ENCODE measurements around the gene RNF111.

Gene RNF111

DNA sequence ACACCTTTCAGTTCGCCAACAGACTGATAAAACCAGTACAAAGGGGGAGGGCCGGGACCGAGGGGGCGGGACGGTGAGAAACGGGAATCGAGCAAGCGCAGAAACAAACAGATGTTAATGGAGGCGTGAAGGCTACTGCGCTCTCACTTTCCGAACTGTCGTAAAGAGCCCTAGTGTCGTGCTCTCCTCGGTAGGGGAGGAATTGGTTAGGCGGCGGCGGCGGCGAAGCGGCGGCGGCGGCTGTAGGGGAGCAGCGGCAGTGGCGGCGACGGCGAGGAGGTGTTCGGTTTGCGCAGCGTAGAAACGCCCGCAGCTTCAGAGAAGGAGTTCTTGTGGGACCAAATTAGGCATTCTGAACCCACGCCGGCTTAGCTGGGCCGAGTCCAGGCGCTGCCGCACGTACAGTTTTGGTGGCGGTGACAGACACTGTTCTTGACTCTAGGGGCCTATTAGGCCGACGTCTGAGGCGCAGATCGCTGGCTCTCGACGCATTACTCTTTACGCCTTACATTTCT lies at the start of gene RNF111:
Gene RNF111 (plus strand): TSS at position 173 of the 515 bp plus-strand sequence. CDS start 43,160 bp downstream, outside the sequence.
- peak; percentile 52 to 68 (median 62) for DNase-seq (ENCODE audit: low read depth in 2 of 3, low spot score in 2 of 3)

DNA sequence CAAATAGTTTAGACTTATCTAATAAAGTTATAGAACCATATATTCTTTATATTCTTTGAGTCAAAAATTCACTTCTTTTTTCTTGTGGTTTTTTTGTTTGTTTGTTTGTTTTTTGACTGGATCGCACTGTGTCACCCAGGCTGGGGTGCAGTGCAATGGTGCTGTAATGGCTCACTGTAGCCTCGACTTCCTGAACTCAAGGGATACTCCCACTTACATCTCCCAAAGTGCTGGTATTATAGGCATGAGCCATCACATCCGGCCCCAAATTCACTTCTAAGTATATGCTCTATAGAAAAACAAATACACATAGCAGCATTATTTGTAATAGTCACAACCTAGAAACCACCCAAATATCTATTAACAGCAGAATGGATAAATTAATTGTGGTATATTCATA lies 40.3 kb upstream of the RNF111 start:
- DNase-seq (ENCODE audit: low read depth in 2 of 3, low spot score in 2 of 3) = no peak

DNA sequence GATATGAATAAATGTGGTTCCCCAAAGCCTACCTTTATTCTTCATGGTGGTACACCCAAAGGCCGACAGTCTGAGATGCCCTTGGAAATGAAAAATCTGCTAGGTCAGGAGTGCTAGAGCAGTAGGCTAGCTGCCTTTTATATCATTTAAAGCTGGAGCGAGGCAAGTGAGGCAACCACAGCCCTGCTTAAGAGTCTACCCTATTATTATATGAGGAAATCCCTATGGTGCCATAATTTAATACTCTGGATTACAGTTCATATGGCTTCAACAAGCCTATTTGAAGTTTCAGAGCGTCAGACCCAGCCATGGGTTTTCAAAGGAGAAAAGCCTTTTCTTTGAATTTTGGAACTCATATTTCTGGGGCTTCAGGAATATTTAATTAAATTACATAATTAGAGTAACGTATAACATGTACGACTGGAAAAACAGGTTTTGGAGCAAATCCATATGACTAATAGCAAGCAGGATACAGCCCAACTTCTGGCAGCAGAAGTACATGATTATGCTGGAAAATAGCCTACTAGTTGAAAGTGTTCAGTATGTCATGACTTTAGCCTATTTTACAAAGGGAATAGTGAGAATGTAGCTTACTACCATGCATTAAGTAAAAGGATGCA lies 36.0 kb upstream of the RNF111 start:
- no peak for DNase-seq (ENCODE audit: low read depth in 2 of 3, low spot score in 2 of 3)

DNA sequence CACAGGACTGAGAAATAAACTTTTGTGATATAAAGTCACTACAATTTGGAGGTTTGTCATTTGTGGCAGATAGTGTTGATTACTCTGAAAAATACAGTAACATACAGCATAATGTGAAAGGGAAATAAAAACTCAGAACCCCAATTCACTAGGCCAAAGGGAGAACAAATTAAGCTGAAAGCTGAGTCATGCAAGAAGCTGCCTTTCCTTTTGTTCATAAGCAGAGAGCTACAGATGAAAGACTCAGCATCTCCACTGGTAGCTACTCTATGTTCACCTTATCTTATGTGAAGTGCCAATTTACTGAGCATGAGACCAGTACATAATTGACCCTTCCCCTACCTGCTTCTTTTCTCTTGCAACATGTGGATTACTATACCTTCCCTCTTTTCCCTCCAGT lies 34.7 kb upstream of the RNF111 start:
- DNase-seq (ENCODE audit: low read depth in 2 of 3, low spot score in 2 of 3) = no peak

DNA sequence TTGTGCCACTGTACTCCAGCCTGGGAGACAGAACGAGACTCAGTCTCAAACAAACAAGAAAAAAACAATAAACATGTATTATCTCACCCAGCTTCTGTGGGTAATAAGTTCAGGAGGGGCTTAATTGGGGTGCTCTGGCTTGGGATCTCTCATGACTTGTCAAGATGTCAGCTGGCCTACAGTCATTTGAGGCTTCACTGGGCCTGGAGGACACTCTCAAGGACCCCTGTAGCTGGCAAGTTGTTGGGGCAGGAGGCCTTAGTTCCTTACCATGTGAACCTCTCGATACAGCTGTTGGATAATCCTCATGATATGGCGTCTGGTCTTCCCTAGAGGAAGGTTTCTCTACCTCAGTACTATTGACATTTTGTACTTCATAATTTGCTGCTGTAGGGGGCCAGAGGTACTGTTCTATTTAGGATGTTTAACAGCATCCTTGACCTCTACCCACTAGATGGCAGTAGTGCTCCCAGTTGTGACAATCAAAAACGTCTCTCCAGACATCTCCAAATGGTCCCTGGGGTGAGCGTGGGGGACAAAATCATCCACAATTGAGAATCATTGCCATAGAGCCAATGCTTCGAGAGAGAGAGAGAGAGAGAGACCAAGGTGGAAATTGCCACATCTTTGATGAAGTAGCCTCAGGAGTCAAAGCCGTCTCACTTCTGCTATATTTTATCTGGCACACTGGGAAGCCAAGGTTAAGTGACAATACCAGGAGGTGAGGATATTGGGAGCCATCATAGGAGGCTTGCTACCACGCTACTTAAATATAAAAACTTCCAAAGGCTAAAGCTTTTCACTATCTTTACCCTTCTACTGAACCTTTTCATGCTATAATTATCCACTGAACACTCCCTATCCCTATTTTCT lies 30.1 kb upstream of the RNF111 start:
- peak in 1 of 3 experiments; percentile 26 for DNase-seq (ENCODE audit: low read depth in 2 of 3, low spot score in 2 of 3)

DNA sequence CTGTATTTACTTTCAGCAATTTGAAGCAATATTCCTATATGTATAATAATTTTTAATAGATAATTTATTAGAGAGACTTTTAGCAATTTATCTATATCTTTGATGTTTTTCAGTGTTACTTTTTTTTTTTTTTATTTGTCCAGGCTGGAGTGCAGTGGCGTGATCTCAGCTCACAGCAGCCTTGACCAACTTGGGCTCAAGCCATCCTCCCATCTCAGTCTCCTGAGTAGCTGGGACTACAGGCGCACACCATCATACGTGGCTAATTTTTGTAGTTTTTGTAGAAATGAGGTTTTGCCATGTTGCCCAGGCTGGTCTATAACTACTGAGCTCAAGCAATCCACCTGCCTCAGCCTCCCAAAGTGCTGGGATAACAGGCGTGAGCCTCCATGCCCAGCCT lies 28.7 kb upstream of the RNF111 start:
- DNase-seq (ENCODE audit: low read depth in 2 of 3, low spot score in 2 of 3) = no peak

DNA sequence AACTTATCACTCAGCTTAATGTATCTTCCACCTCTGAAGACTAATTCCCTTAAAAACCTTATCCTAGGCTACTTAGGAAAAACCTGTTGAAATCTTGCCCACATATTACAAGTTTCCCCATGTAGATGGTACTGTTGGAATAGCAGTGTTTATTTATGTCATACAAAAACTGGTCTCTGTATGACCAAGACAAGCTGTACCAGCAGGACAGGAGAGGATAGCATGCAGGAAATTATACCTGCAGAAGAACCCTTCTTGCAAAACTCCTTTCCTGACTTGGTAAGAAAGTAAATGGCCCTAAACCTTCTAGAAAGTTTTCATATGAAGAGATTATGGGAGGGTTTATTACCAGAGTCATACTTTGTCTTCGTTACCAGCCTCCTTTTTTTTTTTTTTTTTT lies 25.3 kb upstream of the RNF111 start:
- DNase-seq (ENCODE audit: low read depth in 2 of 3, low spot score in 2 of 3) = no peak

DNA sequence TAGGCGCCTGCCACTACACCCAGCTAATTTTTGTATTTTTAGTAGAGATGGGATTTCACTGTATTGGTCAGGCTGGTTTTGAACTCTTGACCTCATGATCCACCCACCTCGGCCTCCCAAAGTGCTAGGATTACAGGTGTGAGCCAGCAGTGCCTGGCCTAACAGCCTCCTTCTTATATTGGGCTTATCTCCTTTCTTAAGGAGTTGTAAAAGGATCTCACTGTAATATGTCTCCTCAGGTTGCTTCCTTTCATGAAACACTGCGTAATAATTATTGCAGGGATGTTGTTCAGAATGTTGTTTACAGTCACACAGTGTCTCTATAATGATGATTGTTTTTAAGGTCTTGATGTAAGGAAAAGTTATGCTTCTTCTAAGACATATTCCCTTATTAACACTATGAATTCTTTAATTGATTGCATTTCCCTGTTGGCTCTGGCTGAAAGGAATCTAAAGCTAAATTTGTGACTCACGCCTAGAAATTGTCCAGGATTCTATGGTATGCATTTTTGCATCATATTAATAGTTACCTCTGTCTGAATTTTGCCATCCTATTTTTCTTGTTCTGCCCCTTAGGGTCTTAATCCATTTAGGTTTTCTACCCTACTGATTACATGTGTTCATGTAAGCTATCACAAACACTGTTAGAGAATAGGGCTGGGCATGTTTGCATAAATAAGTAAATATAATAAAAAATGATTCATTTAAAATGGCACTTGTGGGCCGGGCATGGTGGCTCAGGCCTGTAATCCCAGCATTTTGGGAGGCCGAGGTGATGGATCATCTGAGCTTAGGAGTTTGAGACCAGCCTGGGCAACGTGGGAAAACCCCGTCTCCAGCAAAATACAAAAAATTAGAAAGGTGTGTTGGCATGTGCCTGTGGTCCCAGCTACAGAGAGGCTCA lies 24.5 kb upstream of the RNF111 start:
- DNase-seq (ENCODE audit: low read depth in 2 of 3, low spot score in 2 of 3) = no peak

DNA sequence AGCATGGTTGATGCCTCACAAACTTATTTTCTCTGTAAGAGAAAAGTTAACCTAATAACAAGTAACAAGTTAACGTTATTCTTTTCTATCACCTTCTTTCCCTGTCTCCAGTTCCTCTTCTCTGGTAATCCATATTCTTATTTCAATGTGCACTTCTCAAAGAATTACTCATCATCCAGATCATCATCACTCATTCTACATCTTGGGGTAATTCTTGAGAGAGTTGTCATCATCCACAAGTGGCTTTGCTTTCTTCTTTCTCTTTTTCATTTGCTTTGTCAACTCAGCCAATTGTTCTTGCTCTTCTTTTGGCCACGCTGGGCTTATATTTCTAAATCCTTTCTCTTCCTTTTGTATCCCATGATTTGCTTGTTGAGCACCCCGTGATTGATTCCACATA lies 20.8 kb upstream of the RNF111 start:
- no peak for DNase-seq (ENCODE audit: low read depth in 2 of 3, low spot score in 2 of 3)

DNA sequence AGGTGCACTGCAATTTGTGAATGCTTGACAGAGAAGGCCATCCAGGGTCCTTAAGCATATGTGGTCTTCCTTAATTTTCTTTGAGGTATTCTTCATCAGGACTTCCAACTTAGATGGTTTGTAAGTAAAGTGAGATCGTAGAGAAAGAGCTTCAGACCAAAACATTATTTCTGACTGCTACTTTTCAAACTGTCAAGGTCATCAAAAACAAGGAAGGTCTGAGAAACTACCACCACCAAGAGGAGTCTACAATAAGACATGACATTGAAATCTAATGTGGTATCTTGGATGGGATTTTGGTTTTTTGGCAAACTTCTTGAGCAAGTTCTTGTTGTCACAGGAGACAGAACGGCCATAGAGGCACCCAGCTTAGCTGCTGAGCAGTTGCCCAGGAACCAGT lies 20.0 kb upstream of the RNF111 start:
- DNase-seq (ENCODE audit: low read depth in 2 of 3, low spot score in 2 of 3) = no peak

DNA sequence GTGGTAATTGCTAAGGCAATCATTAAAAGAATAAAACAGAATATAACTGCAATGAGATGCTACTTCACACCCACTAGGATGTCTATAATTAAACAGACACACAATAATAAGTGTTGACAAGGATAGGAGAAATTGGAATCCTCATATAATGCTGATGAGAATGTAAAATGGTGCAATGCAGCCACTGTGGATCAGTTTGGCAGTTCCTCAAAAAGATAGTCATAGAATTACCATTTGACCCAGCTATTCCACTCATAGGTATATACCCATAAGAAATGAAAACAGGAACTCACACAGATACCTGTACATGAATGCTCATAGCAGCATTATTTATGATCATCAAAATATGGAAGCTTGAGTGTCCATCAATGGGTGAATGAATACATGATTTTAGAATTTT lies 9.6 kb upstream of the RNF111 start:
- no peak for DNase-seq (ENCODE audit: low read depth in 2 of 3, low spot score in 2 of 3)

DNA sequence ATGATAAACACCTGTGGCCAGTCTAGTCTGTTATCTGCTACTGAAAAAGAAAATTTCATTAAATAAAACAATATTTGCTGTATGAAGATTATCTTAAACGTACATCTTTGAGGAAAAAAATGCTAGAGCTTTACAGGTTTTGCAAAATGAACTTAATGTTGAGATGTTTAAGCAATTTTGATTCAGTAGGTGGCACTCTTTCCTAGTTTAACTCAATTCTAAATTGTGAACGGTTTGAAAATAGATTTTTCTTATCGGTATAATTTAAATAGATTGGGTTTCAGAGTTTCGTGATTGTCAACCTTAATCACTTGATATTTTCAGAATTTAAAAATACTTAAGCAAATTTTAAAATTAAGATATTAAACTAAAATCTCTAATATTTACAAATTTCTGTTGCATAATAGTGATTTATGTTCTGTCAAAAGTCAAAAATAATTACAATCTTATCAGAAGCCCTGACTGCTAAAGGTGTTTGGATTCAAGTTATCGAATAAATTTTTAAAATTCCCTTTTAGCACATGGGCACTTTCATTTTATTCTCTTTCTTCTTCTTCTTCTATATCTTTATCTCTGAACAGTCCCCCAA lies 7.0 kb upstream of the RNF111 start:
- DNase-seq (ENCODE audit: low read depth in 2 of 3, low spot score in 2 of 3) = no peak

DNA sequence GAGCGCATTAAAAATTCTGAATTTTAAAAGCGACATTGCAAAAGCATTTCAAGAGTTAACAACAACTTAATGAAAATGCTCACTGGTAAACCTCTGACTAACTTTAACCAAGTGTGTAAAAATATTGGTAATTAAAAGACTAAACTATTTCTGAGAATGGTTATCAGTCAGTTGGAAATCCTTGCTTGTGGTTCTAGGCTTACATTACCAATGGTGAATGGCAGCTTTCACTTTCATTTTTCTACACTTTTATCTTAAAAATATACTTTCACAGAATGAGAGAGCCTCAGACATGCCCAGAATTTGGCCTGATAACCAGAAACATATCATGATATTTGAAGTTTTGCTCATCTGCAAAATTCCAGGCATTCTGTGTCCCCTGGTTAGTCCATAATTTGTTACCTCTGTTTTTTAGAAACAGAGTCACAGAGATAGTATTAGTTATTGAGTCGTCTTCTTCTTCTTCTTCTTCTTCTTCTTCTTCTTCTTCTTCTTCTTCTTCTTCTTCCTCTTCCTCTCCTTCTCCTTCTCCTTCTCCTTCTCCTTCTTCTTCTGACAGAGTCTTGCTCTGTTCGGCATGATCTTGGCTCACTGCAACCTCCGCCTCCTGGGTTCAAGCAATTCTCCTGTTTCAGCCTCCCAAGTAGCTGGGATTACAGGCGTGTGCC lies 5.5 kb upstream of the RNF111 start:
- no peak for DNase-seq (ENCODE audit: low read depth in 2 of 3, low spot score in 2 of 3)

DNA sequence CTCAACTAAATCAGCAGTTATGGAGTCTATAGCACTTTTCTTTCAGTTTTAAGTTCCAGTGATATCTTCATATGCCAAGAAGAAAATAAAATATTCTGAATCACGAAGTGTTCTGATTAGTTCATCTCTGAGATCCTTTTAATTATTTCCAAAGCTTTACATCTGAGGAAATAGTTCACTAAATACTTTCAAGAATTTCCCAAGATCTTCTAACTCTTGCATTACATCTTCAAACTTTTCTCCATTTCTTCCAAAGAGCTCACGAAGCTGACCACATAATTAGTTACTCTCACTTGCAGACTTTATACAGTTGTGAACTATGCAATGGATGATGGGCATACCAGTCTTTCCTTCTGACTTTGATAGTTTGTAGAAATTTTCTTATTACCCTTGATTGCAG lies 4.2 kb upstream of the RNF111 start:
- DNase-seq (ENCODE audit: low read depth in 2 of 3, low spot score in 2 of 3) = no peak

DNA sequence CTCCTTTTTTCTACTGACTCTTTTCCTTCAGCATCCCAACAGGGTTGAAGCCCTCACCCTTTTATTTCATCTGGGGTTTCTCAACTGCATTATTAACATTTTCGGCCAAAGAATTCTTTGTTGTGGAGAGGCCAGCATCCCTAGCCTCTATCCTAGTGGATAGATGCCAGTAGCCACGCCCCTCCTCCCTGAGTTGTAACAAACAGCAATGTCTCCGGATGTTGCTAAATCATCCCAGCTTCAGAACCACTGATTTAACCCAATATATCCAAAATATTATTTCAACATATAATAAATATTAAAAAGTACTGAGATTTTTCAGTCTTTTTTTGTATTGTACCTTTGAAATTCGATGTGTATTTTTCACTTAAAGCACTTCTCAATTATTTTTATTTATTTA lies 2.0 kb upstream of the RNF111 start:
- no peak for DNase-seq (ENCODE audit: low read depth in 2 of 3, low spot score in 2 of 3)

DNA sequence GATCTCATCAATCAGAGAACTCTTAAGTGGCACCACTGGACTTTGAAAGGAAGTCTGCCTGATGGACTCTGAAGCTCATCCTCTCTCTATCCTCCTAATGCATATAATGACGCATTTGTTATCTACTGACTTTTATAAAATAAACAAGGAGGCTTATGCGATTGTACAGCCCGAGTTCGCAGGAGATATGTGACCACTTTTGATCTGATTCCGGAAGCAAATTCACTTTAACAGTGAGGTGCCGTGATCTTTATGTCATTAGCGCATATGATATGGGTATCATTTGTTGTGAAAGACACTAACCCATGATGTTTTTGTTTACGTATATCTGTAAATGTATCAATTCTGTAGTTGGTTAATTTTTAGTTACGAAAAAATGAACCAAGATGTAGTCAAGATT lies 427 bp upstream of the RNF111 start:
- no peak for DNase-seq (ENCODE audit: low read depth in 2 of 3, low spot score in 2 of 3)

DNA sequence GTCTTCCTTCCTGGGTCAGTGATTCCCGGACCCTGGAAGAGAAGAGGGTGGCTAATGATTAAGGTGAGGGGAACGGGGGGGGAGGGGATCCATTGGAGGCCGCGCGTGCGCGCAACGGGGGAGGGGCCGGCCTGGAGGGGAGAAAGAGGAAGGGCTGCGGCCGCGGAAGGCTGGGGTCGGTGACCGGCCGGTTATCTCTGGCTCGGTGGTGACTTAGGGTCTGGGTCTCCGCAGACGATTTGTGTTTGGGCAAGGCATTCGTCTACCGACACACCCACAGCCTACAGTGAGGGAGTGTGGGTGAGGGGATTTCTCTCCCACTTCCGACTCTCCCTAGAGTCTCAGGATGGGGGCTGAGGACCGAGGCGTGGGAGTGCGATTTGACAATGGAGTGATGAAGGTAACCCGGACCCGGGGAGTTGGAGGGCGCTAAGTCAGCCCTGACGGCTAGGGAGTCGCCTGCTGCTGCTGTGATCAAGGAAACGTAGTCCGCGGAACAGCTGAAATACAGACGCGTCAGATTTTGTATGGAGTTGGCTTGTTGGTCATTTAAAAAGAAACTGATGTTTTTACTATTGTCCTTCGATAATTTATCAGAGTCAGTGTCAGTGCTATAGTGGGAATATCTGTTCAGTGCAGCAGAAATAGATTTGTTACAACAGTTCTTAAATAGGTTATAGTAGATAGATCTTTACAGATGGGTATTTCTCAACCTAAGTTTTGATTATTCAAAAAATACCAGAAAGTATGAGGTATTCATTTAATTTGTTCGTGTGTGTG lies 733 bp downstream of the RNF111 start:
- peak; percentile 23 to 31 (median 30) for DNase-seq (ENCODE audit: low read depth in 2 of 3, low spot score in 2 of 3)

DNA sequence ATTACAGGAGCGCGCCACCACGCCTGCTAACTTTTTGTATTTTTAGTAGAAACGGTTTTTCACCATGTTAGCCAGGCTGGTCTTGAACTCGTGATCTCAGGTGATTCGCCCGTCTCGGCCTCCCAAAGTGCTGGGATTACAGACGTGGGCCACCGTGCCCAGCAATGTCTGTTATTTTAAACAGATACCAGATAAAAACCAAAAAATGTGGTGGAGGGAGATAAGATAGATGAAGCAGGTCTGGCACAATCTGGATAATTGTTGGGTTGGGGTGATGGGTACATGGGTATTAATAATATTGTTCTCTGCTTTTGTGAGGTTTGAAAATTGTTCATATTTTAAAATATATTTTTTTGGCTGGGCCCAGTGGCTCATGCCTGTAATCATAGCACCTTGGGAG lies 4.7 kb downstream of the RNF111 start:
- DNase-seq (ENCODE audit: low read depth in 2 of 3, low spot score in 2 of 3) = no peak

DNA sequence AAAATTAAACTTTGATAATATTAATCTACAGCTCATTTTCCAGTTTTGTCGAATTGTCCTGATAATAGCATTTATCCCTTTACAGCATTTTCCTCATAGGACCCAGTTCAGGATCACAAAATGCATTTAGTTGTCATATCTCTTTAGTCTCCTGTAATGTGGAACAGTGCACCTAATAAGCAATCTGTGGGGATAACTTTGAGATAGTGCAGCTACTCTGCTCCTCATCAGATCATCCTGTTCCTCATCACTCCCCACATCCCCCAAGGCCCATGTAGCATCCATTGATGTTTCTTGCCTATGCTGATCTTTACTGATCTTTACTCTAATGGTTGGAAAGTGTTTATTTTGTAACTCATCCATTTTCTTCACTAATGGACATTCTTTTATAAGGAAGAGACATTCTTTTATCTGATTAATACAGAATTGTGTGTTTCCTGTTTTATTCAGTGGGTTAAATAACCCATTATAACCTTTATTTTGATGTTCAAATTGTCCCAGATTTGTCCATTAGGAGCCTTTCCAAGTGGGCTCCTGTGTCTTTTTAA lies 7.5 kb downstream of the RNF111 start:
- no peak for DNase-seq (ENCODE audit: low read depth in 2 of 3, low spot score in 2 of 3)
